Endodermal cell (in vitro differentiated cells): ENCODE measurements around the gene F2RL2. TPM values are rescaled to one million over a fixed set of nuclear protein-coding genes. Genes with fewer than 3 reads are reported as not detected.

Experiments
- DNase-seq: peaks from one replicate; pipeline ENCODE4 v3.0.0-alpha.2; 2017
- H3K27ac ChIP-seq: 2 replicates; pipeline ENCODE4 v1.5.1; 2013; ENCODE audit warnings: mild to moderate bottlenecking, low read depth, low read length, moderate library complexity
- H3K27me3 ChIP-seq: 2 replicates; pipeline ENCODE4 v1.6.1; 2013; ENCODE audit warnings: mild to moderate bottlenecking, low read length, moderate library complexity; ENCODE audit not compliant: insufficient read depth, control insufficient read depth, poor library complexity, severe bottlenecking
- H3K36me3 ChIP-seq: 2 replicates; pipeline ENCODE4 v1.7.0; 2013; ENCODE audit warnings: mild to moderate bottlenecking, low read length, moderate library complexity; ENCODE audit not compliant: control insufficient read depth, insufficient read depth
- H3K4me1 ChIP-seq: one replicate; pipeline ENCODE4 v1.7.0; 2013; ENCODE audit warnings: low read length; ENCODE audit not compliant: control insufficient read depth, insufficient read depth
- H3K4me3 ChIP-seq: 2 replicates; pipeline ENCODE4 v1.5.1; 2013; ENCODE audit warnings: mild to moderate bottlenecking, low read length, moderate library complexity
- H3K9ac ChIP-seq: 2 replicates; pipeline ENCODE4 v1.6.1; 2013; ENCODE audit warnings: mild to moderate bottlenecking, low read length, moderate library complexity; ENCODE audit not compliant: poor library complexity, severe bottlenecking; ENCODE audit errors: extremely low read depth
- H3K9me3 ChIP-seq: 2 replicates; pipeline ENCODE4 v1.6.1; 2013; ENCODE audit warnings: mild to moderate bottlenecking, low read length, moderate library complexity; ENCODE audit not compliant: control insufficient read depth
- H3K27ac Mint-ChIP-seq: 2 replicates; pipeline ENCODE4 v1.8.0; 2020; ENCODE audit warnings: mixed read lengths
- H3K27me3 Mint-ChIP-seq: 2 replicates; pipeline ENCODE4 v1.8.0; 2021; ENCODE audit warnings: mild to moderate bottlenecking, mixed read lengths; ENCODE audit not compliant: insufficient read depth
- H3K36me3 Mint-ChIP-seq: 2 replicates; pipeline ENCODE4 v1.8.0; 2020; ENCODE audit warnings: low read depth, mixed read lengths
- H3K4me1 Mint-ChIP-seq: 2 replicates; pipeline ENCODE4 v1.8.0; 2020; ENCODE audit warnings: mixed read lengths
- H3K4me3 Mint-ChIP-seq: 2 replicates; pipeline ENCODE4 v1.8.0; 2020; ENCODE audit warnings: mild to moderate bottlenecking, moderate library complexity, mixed read lengths
- H3K9me3 Mint-ChIP-seq: 2 replicates; pipeline ENCODE4 v1.8.0; 2020; ENCODE audit warnings: mild to moderate bottlenecking, mixed read lengths
- CTCF ChIP-seq: fragments of 200-600 bp; sonication (generic); conservative IDR thresholded peaks from 2 replicates; pipeline ENCODE4 v1.5.0; 2021; ENCODE audit warnings: antibody characterized with exemption, mild to moderate bottlenecking
- WGBS, 2 experiments: methylation state at CpG; one replicate each; pipeline versions ENCODE4 v1.1.5 to v1.1.7; 2013; ENCODE audit warnings: missing lambda C conversion rate in 2 of 2, mixed read lengths in 1 of 2; ENCODE audit not compliant: insufficient coverage in 1 of 2, insufficient read length in 1 of 2; 5-methylcytosine and 5-hydroxymethylcytosine counted together
- total RNA-seq, 2 donors: library from RNA; stranded (reverse); fragmentation: NEBNext Ultra II Directional in 1 of 2; extraction: Animal tissue kit (Norgen Biotek cat#: 25700) in 1 of 2; gene quantifications; 2 replicates in 1 of 2; 3 replicates in 1 of 2; pipeline ENCODE4 v1.2.1, GENCODE V29; 2021

F2RL2 gene
- total RNA-seq, 2 donors from 2014 or later, result 0.18 to 0.53 TPM

GRCh38 chr5:76634661-76635060 is 11.5 kb upstream of the F2RL2 start:
- H3K27me3 Mint-ChIP-seq, result peaks cover 5% of the 10 kb centered on the region
- Histone ChIP-seq H3K9ac (no peak overlapping the region), H3K9me3 (no peaks in the 10 kb centered on the region), H3K4me3 (no peak overlapping the region), H3K4me1 (no peaks in the 10 kb centered on the region), H3K27me3 (peaks cover 8% of the 10 kb centered on the region), H3K36me3 (no peaks in the 10 kb centered on the region), H3K27ac (no peak overlapping the region)
- WGBS, 2 experiments, result 44 to 45% methylated on average over 4 of the region's 4 CpGs
- H3K36me3 Mint-ChIP-seq, result no peaks in the 10 kb centered on the region
- no peak overlapping the region for H3K27ac Mint-ChIP-seq
- DNase-seq, result no peak
- H3K4me1 Mint-ChIP-seq, result peaks cover 21% of the 10 kb centered on the region
- peak; percentile 14 for TF ChIP-seq CTCF
- H3K9me3 Mint-ChIP-seq, result no peaks in the 10 kb centered on the region
- H3K4me3 Mint-ChIP-seq, result no peak overlapping the region

- H3K9me3 ChIP-seq, result no peaks in the 10 kb centered on the region
- no peak overlapping the region for H3K27ac ChIP-seq
- H3K36me3 ChIP-seq, result no peaks in the 10 kb centered on the region
- no peak overlapping the region for H3K4me3 ChIP-seq
- H3K4me1 ChIP-seq, result no peaks in the 10 kb centered on the region
- peaks cover 9% of the 10 kb centered on the region for H3K27me3 Mint-ChIP-seq
- H3K27me3 ChIP-seq, result peaks cover 26% of the 10 kb centered on the region
- WGBS, 2 experiments, result 80 to 92% methylated on average over 1 to 6 of the region's 6 CpGs
- H3K36me3 Mint-ChIP-seq, result no peaks in the 10 kb centered on the region
- no peak overlapping the region for H3K27ac Mint-ChIP-seq
- no peak overlapping the region for H3K9ac ChIP-seq
- H3K4me1 Mint-ChIP-seq, result peaks cover 27% of the 10 kb centered on the region
- no peak for DNase-seq
- no peaks in the 10 kb centered on the region for H3K9me3 Mint-ChIP-seq
- H3K4me3 Mint-ChIP-seq, result no peak overlapping the region
- TF ChIP-seq CTCF, result no peak
Observed at GRCh38 chr5:76626738-76627137, 3.5 kb upstream of the F2RL2 start.

GRCh38 chr5:76625087-76625815 is 2.0 kb upstream of the F2RL2 start:
- no peaks in the 10 kb centered on the region for H3K9me3 Mint-ChIP-seq

More at GRCh38 chr5:76625087-76625815, 2.0 kb upstream of the F2RL2 start:
- Histone ChIP-seq H3K4me1 (no peaks in the 10 kb centered on the region), H3K9ac (no peak overlapping the region), H3K9me3 (no peaks in the 10 kb centered on the region), H3K27me3 (peaks cover 17% of the 10 kb centered on the region), H3K4me3 (no peak overlapping the region), H3K36me3 (no peaks in the 10 kb centered on the region), H3K27ac (no peak overlapping the region)
- Mint-ChIP-seq H3K4me3 (no peak overlapping the region), H3K4me1 (peaks cover 22% of the 10 kb centered on the region), H3K27ac (no peak overlapping the region), H3K36me3 (no peaks in the 10 kb centered on the region), H3K27me3 (peaks cover 6% of the 10 kb centered on the region)
- DNase-seq, result no peak
- TF ChIP-seq CTCF, result no peak
- WGBS, 2 experiments, result 75 to 77% methylated on average over 7 to 8 of the region's 8 CpGs
